Kidney epithelial cell (primary cell): ENCODE results near the gene CD58. TPM values are rescaled to one million over a fixed set of nuclear protein-coding genes. Genes with fewer than 3 reads are reported as not detected.

Source experiments
- DNase-seq: peaks from one replicate; pipeline ENCODE4 v3.0.0-alpha.2; 2010; ENCODE audit warnings: low read depth
- H3K27me3 ChIP-seq: 2 replicates; pipeline ENCODE4 v1.6.0; 2011; ENCODE audit warnings: low read length; ENCODE audit not compliant: control insufficient read depth, insufficient read depth
- H3K36me3 ChIP-seq: 2 replicates; pipeline ENCODE4 v1.5.1; 2011; ENCODE audit warnings: low read length; ENCODE audit not compliant: control insufficient read depth, insufficient read depth
- H3K4me3 ChIP-seq: 2 replicates; pipeline ENCODE4 v1.5.1; 2011; ENCODE audit warnings: low read depth, mild to moderate bottlenecking, control low read depth, low read length
- CTCF ChIP-seq: IDR thresholded peaks from 2 replicates; pipeline ENCODE4 v1.5.1; 2011; ENCODE audit warnings: mild to moderate bottlenecking, moderate library complexity, low read length, control low read depth, inconsistent platforms; ENCODE audit not compliant: insufficient read depth, poor library complexity, severe bottlenecking
- total RNA-seq: library from RNA; depleted of rRNA; stranded (reverse); fragments of >200 nt; gene quantifications from 2 replicates; pipeline ENCODE4 v1.2.3, GENCODE V29; 2015

CD58 gene
- total RNA-seq, 1 donor from 2014 or later = 25.4 TPM

GRCh38 chr1:116538544-116538943, 32.3 kb downstream of the CD58 start:
- TF ChIP-seq CTCF = no peak
- Histone ChIP-seq H3K27me3 (no peaks in the 10 kb centered on the region), H3K36me3 (peaks cover 2% of the 10 kb centered on the region), H3K4me3 (no peak overlapping the region)
- DNase-seq = no peak

GRCh38 chr1:116537898-116538297, 32.9 kb downstream of the CD58 start:
- no peak for DNase-seq
- H3K4me3 ChIP-seq = no peak overlapping the region
- H3K27me3 ChIP-seq = no peaks in the 10 kb centered on the region
- TF ChIP-seq CTCF = no peak
- peaks cover under 1% of the 10 kb centered on the region for H3K36me3 ChIP-seq

DNA sequence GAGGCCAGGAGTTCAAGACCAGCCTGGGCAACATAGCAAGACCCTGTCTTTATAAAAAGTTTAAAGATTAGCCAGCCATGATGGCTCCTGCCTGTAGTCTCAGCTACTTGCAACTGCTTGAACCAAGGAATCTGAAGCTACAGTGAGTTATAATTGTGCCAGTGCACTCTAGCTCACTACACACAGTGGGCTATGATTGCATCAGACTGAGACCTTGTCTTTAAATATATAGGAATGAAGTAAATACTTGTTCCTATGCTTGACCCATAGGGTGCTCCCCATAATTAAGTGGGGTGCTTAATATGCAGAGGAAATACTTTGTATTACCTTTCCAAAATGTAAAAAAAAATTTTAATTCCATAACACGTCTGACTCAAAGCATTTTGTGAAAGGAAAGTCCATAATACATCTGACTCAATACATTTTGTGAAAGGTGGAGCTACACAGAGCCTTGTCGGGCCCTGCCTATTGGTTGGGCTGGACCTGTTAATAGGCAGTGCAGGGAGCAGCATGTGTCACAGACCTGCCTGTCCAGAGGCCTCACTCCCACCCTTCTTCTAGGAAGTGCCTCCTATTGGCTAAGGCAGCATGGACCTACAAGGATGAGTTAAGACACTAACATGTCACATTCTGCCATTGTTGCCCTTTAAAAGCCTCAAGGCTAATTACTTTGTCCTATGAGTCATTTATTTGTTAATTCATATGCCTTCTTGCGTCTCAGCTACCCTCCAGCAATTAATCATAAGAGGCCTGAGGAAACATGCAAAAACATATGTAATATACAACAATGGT, 33.6 kb downstream of the CD58 start:
- no peaks in the 10 kb centered on the region for H3K27me3 ChIP-seq
- TF ChIP-seq CTCF = no peak
- H3K4me3 ChIP-seq = no peak overlapping the region
- no peak for DNase-seq
- no peaks in the 10 kb centered on the region for H3K36me3 ChIP-seq

- no peak for TF ChIP-seq CTCF
- Histone ChIP-seq H3K4me3 (no peak overlapping the region), H3K27me3 (no peaks in the 10 kb centered on the region), H3K36me3 (no peaks in the 10 kb centered on the region)
- DNase-seq = no peak
These were observed 36.6 kb downstream of the CD58 start for GRCh38 chr1:116534014-116534739.

DNA sequence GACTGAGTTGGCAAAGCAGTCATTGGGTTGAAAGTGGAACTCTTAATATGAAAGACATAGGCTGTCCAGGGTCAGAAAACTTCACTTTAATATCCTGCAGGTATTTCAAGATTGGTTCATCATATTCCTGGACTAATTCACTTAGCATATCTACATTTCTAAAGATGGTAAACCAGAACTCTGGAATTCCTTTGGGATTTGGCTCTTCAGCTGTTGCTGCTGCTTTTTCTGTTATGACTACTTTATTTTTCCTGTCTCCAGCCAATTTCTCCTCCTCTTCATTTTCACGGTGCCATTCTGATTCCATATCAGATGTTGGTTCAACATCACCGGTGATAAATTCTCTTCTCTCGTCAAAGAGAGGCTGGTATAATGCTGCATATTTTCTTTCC, 37.4 kb downstream of the CD58 start:
- Histone ChIP-seq H3K36me3 (no peaks in the 10 kb centered on the region), H3K4me3 (no peak overlapping the region), H3K27me3 (no peaks in the 10 kb centered on the region)
- no peak for DNase-seq
- no peak for TF ChIP-seq CTCF
